ENCODE measurements around the gene ANXA3. TPM values are rescaled to one million over a fixed set of nuclear protein-coding genes. Genes with fewer than 3 reads are reported as not detected.

ANXA3 gene
- total RNA-seq (2021) (10.7 to 13.3 TPM (median 12.0 TPM) in 3 replicates), Bru-seq, nascent RNA (percentile 59 among the genes with signal in this experiment)
- long read RNA-seq, experiment 1, transcript ANXA3-201 (13 exons, 1,657 nt): major isoform, 68 of 82 reads
- long read RNA-seq, experiment 1, partial matches to known transcripts: 4 of 82 reads
- long read RNA-seq, experiment 1, other reads (novel, unspliced or antisense): 8 of 82 reads
- long read RNA-seq, experiment 2, transcript ANXA3-201 (13 exons, 1,657 nt): major isoform, 18 of 22 reads
- long read RNA-seq, experiment 2, partial matches to known transcripts: 1 of 22 reads
- long read RNA-seq, experiment 2, other reads (novel, unspliced or antisense): 3 of 22 reads
- long read RNA-seq, experiment 3, transcript ANXA3-201 (13 exons, 1,657 nt): major isoform, 52 of 59 reads
- long read RNA-seq, experiment 3, partial matches to known transcripts: 2 of 59 reads
- long read RNA-seq, experiment 3, other reads (novel, unspliced or antisense): 3 of 59 reads

DNA sequence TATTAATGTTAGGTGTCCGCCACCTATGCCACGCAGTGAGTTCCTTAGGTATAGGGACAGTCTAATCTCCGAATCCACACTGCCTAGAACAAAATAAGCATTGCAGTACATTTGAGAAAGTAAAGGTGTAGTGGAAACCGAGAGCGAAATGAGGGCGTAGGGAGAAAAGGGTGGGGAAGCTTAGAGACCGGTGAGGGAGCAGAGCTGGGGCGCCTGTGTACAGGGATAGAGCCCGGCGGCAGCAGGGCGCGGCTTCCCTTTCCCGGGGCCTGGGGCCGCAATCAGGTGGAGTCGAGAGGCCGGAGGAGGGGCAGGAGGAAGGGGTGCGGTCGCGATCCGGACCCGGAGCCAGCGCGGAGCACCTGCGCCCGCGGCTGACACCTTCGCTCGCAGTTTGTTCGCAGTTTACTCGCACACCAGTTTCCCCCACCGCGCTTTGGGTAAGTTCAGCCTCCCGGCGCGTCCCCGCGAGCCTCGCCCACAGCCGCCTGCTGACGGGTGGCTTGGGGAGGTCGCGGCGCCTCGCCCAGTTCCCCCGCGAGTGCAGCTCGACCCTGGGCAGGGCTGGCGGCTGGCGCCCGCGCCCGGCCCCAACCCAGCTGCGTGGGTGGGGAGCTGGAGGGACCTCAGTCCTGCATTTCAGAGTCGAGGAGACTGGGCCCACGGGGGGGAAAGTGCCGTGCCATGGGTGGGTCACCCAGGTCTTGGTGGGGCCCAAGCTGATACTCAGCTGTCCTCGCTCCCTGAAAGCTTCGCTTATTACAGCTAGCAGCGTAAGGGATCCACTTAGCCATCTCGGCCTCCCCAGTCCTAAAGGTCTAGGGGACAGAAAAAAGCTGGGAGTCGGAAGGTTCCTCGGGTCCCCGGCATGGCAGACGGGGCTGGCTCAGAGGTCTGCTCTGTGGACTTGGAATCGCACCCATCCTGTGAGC, at the start of gene ANXA3:
Gene ANXA3 (plus strand): TSS at position 351 of the 932 bp plus-strand sequence. CDS start 2,704 bp downstream, outside the sequence.
- ATAC-seq (peak; percentile 91), DNase-seq (ENCODE audit: low spot score) (peak; percentile 80)
- ChIA-PET CTCF (interaction anchor here (1.0 to 1.2 kb wide), 2 partner anchors 41 to 557 kb away, joined by 4 to 5 read pairs; no protein-coding TSS in a partner anchor), POLR2A (interaction anchor here (0.7 to 2.2 kb wide), 4 partner anchors 10 to 494 kb away, joined by 3 to 6 read pairs (median 3); partner anchors contain the start of gene FRAS1)
- Mint-ChIP-seq H3K9me3 (no peaks in the 10 kb centered on the region), H3K4me3 (peak within 1 kb of the TSS; percentile 75), H3K36me3 (peaks cover 5% of the 10 kb centered on the region), H3K4me1 (peaks cover 36% of the 10 kb centered on the region), H3K27ac (peak within 1 kb of the TSS; percentile 62), H3K27me3 (ENCODE audit: low read depth) (peaks cover 38% of the 10 kb centered on the region)
- TF ChIP-seq ZSCAN18 (CRISPR knock-in tag; IDR thresholded peaks at IDR 0.05): no peak
- 0 out of 2 replicates have a peak, but pooled peaks have one; percentile 43 for TF ChIP-seq CREM (CRISPR knock-in tag; IDR thresholded peaks at IDR 0.05)
- TF ChIP-seq, protein P1, sequence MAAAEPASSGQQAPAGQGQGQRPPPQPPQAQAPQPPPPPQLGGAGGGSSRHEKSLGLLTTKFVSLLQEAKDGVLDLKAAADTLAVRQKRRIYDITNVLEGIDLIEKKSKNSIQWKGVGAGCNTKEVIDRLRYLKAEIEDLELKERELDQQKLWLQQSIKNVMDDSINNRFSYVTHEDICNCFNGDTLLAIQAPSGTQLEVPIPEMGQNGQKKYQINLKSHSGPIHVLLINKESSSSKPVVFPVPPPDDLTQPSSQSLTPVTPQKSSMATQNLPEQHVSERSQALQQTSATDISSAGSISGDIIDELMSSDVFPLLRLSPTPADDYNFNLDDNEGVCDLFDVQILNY (CRISPR knock-in tag; IDR thresholded peaks at IDR 0.05): 0 out of 2 replicates have a peak, but pooled peaks have one; percentile 33
- TF ChIP-seq CBFB (CRISPR knock-in tag; IDR thresholded peaks at IDR 0.05; ENCODE audit: low read depth): no peak
- TF ChIP-seq CDX4 (CRISPR knock-in tag; IDR thresholded peaks at IDR 0.05; ENCODE audit: borderline replicate concordance): no peak
- no peak for TF ChIP-seq E2F1 (CRISPR knock-in tag; IDR thresholded peaks at IDR 0.05)
- TF ChIP-seq MXD4 (CRISPR knock-in tag; IDR thresholded peaks at IDR 0.05; ENCODE audit: borderline replicate concordance): no peak
- no peak for TF ChIP-seq HMGA2 (CRISPR knock-in tag; IDR thresholded peaks at IDR 0.05)
- no peak for TF ChIP-seq TCF7 (CRISPR knock-in tag; IDR thresholded peaks at IDR 0.05; ENCODE audit: low read depth)
- peak; percentile 46; the same call in 1 of the 2 replicates for TF ChIP-seq ZNF232 (CRISPR knock-in tag; IDR thresholded peaks at IDR 0.05)
- TF ChIP-seq NR2C2 (CRISPR knock-in tag; IDR thresholded peaks at IDR 0.05): no peak
- TF ChIP-seq ZBTB21 (CRISPR knock-in tag; IDR thresholded peaks at IDR 0.05; ENCODE audit: borderline replicate concordance): no peak
- TF ChIP-seq, protein P2, sequence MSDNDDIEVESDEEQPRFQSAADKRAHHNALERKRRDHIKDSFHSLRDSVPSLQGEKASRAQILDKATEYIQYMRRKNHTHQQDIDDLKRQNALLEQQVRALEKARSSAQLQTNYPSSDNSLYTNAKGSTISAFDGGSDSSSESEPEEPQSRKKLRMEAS (CRISPR knock-in tag; IDR thresholded peaks at IDR 0.05): 0 out of 2 replicates have a peak, but pooled peaks have one; percentile 16
- TF ChIP-seq, protein P3, sequence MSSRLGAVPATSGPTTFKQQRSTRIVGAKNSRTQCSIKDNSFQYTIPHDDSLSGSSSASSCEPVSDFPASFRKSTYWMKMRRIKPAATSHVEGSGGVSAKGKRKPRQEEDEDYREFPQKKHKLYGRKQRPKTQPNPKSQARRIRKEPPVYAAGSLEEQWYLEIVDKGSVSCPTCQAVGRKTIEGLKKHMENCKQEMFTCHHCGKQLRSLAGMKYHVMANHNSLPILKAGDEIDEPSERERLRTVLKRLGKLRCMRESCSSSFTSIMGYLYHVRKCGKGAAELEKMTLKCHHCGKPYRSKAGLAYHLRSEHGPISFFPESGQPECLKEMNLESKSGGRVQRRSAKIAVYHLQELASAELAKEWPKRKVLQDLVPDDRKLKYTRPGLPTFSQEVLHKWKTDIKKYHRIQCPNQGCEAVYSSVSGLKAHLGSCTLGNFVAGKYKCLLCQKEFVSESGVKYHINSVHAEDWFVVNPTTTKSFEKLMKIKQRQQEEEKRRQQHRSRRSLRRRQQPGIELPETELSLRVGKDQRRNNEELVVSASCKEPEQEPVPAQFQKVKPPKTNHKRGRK (CRISPR knock-in tag; IDR thresholded peaks at IDR 0.05; ENCODE audit: borderline replicate concordance): no peak
- peak; percentile 62; the same call in 1 of the 2 replicates for TF ChIP-seq FOXP1 (CRISPR knock-in tag; IDR thresholded peaks at IDR 0.05; ENCODE audit: borderline replicate concordance)
- TF ChIP-seq, protein P4, sequence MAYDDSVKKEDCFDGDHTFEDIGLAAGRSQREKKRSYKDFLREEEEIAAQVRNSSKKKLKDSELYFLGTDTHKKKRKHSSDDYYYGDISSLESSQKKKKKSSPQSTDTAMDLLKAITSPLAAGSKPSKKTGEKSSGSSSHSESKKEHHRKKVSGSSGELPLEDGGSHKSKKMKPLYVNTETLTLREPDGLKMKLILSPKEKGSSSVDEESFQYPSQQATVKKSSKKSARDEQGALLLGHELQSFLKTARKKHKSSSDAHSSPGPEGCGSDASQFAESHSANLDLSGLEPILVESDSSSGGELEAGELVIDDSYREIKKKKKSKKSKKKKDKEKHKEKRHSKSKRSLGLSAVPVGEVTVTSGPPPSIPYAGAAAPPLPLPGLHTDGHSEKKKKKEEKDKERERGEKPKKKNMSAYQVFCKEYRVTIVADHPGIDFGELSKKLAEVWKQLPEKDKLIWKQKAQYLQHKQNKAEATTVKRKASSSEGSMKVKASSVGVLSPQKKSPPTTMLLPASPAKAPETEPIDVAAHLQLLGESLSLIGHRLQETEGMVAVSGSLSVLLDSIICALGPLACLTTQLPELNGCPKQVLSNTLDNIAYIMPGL (CRISPR knock-in tag; IDR thresholded peaks at IDR 0.05): 0 out of 2 replicates have a peak, but pooled peaks have one; percentile 50
- TF ChIP-seq PRDM15 (CRISPR knock-in tag; IDR thresholded peaks at IDR 0.05): peak; percentile 9; the same call in 1 of the 2 replicates
- TF ChIP-seq RORB (CRISPR knock-in tag; IDR thresholded peaks at IDR 0.05): no peak
